GM12873 (cell line): ENCODE data around the gene NEB.

Experiments used
- TF ChIP-seq, protein P1 (sequence below): IDR thresholded peaks from 2 replicates; pipeline ENCODE4 v1.5.1; 2012; ENCODE audit warnings: low read depth, mild to moderate bottlenecking, moderate library complexity, low read length, control low read depth; ENCODE audit not compliant: insufficient read depth; ENCODE audit errors: missing control alignments

The NEB gene

DNA sequence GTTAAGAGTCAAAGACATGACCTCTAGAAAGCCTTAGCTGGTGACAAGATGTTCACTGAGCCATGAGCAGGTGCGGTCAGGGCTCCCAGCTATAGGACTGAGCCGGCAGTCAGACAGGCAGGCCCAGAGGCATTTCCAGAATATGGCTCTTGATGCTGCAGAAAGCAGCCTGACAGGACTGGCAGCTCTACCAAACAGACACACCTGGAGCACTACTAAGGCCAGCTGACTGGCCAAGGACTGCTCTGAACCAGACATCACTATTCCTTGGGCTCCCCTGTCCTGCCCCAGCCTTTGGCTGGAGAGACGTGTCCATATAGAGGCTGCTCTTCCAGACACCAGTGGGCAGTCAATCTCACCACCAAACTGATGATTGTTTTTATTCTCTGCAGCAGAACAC lies 225.8 kb downstream of the NEB start:
- TF ChIP-seq, protein P1, sequence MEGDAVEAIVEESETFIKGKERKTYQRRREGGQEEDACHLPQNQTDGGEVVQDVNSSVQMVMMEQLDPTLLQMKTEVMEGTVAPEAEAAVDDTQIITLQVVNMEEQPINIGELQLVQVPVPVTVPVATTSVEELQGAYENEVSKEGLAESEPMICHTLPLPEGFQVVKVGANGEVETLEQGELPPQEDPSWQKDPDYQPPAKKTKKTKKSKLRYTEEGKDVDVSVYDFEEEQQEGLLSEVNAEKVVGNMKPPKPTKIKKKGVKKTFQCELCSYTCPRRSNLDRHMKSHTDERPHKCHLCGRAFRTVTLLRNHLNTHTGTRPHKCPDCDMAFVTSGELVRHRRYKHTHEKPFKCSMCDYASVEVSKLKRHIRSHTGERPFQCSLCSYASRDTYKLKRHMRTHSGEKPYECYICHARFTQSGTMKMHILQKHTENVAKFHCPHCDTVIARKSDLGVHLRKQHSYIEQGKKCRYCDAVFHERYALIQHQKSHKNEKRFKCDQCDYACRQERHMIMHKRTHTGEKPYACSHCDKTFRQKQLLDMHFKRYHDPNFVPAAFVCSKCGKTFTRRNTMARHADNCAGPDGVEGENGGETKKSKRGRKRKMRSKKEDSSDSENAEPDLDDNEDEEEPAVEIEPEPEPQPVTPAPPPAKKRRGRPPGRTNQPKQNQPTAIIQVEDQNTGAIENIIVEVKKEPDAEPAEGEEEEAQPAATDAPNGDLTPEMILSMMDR = no peak

GRCh38 chr2:151506170-151506569 lies 228.1 kb downstream of the NEB start:
- TF ChIP-seq, protein P1 = no peak

DNA sequence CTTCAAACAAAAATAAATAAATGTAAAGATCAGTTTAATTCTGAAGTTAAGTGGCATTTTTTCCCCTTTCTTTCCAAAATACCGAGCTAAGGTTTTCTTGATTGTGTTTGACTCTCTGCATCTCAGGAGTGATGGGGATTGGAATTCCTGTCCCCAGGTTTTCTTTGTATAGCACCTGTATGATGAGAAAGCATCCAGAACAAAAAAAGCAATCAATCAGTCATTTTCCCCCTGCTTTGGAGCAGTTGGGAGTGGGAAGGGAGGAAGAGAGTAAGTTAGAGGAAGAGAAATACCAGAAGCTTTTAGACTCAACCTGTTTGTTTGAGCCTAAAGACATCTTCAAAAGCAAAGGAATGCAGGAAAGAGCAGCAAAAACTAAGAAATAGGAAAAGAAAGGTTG lies 236.1 kb downstream of the NEB start:
- TF ChIP-seq, protein P1 = no peak

- TF ChIP-seq, protein P1 = no peak
These were observed 242.8 kb downstream of the NEB start for GRCh38 chr2:151491496-151491895.

DNA sequence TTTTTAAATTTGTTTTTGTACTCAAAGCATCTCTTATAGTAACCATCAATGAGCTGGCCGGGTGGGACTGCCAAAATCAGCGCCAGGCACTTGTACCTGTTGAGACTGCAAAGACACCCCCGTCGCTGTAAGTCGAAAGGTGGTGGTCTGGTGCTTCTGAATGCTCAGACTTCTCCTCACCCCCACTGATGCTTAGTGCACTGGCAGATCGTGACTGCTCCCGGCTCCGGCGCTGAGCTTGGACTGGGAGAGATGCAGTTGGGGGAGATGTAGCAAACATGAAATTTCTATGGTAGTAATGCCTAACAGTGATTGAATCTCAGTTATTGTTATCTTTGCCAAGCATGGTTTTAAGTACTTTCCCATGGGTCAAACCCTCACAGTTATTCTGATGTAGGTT lies 244.0 kb downstream of the NEB start:
- TF ChIP-seq, protein P1 = no peak

GRCh38 chr2:151486053-151486452 lies 248.2 kb downstream of the NEB start:
- TF ChIP-seq, protein P1 = no peak

DNA sequence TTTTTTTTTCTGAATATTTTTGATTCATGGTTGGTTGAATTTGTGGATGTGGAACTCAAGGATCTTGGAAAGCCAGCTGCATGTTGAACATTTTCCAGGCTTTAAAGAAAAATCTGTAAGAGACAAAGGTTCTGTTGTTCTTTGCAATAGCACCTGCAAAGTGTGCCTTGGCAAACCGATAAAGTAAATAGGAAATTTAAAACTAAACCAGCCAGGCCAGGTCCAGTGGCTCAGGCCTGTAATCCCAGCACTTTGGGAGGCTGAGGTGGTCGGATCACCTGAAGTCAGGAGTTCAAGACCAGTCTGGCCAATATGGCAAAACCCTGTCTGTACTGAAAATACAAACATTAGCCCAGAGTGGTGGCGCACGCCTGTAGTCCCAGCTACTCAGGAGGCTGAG lies 250.2 kb downstream of the NEB start:
- TF ChIP-seq, protein P1 = no peak

DNA sequence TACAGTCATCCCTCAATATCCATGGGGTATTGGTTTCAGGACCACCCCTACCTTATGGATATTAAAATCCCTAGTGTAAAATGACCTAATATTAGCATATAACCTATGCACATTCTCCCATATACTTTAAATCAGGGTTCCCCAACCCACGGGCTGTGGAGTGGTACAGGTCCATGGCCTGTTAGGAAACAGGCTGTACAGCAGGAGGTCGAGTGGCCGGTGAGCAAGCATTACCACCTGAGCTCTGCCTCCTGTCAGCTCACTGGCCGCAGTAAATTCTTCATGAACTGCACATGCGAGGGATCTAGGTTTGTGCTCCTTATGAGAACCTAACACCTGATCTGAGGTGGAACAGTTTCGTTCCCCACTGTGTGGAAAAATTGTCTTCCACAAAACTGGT lies 250.7 kb downstream of the NEB start:
- TF ChIP-seq, protein P1 = no peak
